A172 (cell line): Measurements from ENCODE around the gene NAV3. TPM values are rescaled to one million over a fixed set of nuclear protein-coding genes. Genes with fewer than 3 reads are reported as not detected.
A peak's percentile ranks its signal among the peaks of the same experiment; 100 is the strongest.

ENCODE experiments used
- DNase-seq: peaks from one replicate; pipeline ENCODE4 v3.0.0-alpha.2; 2015; ENCODE audit warnings: low spot score
- total RNA-seq: library from RNA; depleted of rRNA; stranded (reverse); fragments of >200 nt; shearing (Covaris generic); gene quantifications from 2 replicates; pipeline ENCODE4 v1.2.3, GENCODE V29; 2014

NAV3 gene
- total RNA-seq, 1 experiment from 2014 or later, result 52.0 TPM

- DNase-seq, result peak; percentile 54
Observed at GRCh38 chr12:77847060-77847541, 16.4 kb downstream of the NAV3 start.

GRCh38 chr12:77847680-77848431, 17.2 kb downstream of the NAV3 start:
- DNase-seq, result peak; percentile 95

GRCh38 chr12:77850129-77850528, 19.4 kb downstream of the NAV3 start:
- no peak for DNase-seq

- DNase-seq, result no peak
Observed at GRCh38 chr12:77850698-77851097, 20.0 kb downstream of the NAV3 start.

GRCh38 chr12:77855548-77855947, 24.9 kb downstream of the NAV3 start:
- peak; percentile 6 for DNase-seq

- no peak for DNase-seq
Observed at GRCh38 chr12:77861317-77861716, 30.6 kb downstream of the NAV3 start.

- DNase-seq, result no peak
Observed at GRCh38 chr12:77865178-77865577, 34.5 kb downstream of the NAV3 start.

GRCh38 chr12:77878901-77879300, 48.2 kb downstream of the NAV3 start:
- DNase-seq, result no peak

GRCh38 chr12:77882709-77883108, 52.0 kb downstream of the NAV3 start:
- no peak for DNase-seq

GRCh38 chr12:77888611-77889010, 57.9 kb downstream of the NAV3 start:
- peak; percentile 64 for DNase-seq

- no peak for DNase-seq
Observed at GRCh38 chr12:77891518-77892147, 60.9 kb downstream of the NAV3 start.

GRCh38 chr12:77893918-77894317, 63.2 kb downstream of the NAV3 start:
- peak; percentile 25 for DNase-seq

- DNase-seq, result no peak
Observed at GRCh38 chr12:77894556-77894955, 63.9 kb downstream of the NAV3 start.

- DNase-seq, result no peak
Observed at GRCh38 chr12:77895699-77896098, 65.0 kb downstream of the NAV3 start.

GRCh38 chr12:77907936-77908335, 77.2 kb downstream of the NAV3 start:
- no peak for DNase-seq

- no peak for DNase-seq
Observed at GRCh38 chr12:77914081-77914488, 83.4 kb downstream of the NAV3 start.

GRCh38 chr12:77915071-77915600, 84.4 kb downstream of the NAV3 start:
- DNase-seq, result no peak

- DNase-seq, result no peak
Observed at GRCh38 chr12:77916276-77916675, 85.6 kb downstream of the NAV3 start.

GRCh38 chr12:77918046-77918445, 87.4 kb downstream of the NAV3 start:
- DNase-seq, result no peak

- DNase-seq, result no peak
Observed at GRCh38 chr12:77919450-77919849, 88.8 kb downstream of the NAV3 start.

GRCh38 chr12:77923882-77924281, 93.2 kb downstream of the NAV3 start:
- DNase-seq, result no peak

- peak; percentile 53 for DNase-seq
Observed at GRCh38 chr12:77924703-77925102, 94.0 kb downstream of the NAV3 start.

GRCh38 chr12:77925536-77926108, 94.9 kb downstream of the NAV3 start:
- DNase-seq, result peak; percentile 93
